Measurements from ENCODE around the gene XBP1.

XBP1 gene

DNA sequence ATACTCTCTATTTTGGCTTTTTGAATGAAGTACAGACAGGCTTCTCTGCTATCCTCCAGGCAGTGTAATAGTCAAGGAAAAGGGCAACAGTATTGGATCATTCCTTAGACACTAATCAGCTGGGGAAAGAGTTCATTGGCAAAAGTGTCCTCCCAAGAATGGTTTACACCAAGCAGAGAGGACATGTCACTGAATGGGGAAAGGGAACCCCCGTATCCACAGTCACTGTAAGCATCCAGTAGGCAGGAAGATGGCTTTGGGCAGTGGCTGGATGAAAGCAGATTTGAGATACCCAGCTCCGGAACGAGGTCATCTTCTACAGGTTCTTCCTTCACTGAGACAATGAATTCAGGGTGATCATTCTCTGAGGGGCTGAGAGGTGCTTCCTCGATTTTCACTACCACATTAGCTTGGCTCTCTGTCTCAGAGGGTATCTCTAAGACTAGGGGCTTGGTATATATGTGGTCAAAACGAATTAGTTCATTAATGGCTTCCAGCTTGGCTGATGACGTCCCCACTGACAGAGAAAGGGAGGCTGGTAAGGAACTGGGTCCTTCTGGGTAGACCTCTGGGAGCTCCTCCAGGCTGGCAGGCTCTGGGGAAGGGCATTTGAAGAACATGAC is 5.2 kb downstream of the XBP1 start:
- H3K4me3 ChIP-seq (ENCODE audit: low read depth, low read length) = no peak overlapping the region
- ChIA-PET POLR2A (no interaction called here), CTCF (interaction anchor here (0.7 to 4.9 kb wide), 3 partner anchors 16 to 195 kb away, joined by 3 to 21 read pairs (median 4); no protein-coding TSS in a partner anchor)
- DNase-seq (ENCODE audit: low read depth, low spot score) = no peak
- TF ChIP-seq, protein P1, sequence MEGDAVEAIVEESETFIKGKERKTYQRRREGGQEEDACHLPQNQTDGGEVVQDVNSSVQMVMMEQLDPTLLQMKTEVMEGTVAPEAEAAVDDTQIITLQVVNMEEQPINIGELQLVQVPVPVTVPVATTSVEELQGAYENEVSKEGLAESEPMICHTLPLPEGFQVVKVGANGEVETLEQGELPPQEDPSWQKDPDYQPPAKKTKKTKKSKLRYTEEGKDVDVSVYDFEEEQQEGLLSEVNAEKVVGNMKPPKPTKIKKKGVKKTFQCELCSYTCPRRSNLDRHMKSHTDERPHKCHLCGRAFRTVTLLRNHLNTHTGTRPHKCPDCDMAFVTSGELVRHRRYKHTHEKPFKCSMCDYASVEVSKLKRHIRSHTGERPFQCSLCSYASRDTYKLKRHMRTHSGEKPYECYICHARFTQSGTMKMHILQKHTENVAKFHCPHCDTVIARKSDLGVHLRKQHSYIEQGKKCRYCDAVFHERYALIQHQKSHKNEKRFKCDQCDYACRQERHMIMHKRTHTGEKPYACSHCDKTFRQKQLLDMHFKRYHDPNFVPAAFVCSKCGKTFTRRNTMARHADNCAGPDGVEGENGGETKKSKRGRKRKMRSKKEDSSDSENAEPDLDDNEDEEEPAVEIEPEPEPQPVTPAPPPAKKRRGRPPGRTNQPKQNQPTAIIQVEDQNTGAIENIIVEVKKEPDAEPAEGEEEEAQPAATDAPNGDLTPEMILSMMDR (IDR thresholded peaks at IDR 0.05; ENCODE audit: insufficient read depth, low read length, missing control alignments) = no peak

DNA sequence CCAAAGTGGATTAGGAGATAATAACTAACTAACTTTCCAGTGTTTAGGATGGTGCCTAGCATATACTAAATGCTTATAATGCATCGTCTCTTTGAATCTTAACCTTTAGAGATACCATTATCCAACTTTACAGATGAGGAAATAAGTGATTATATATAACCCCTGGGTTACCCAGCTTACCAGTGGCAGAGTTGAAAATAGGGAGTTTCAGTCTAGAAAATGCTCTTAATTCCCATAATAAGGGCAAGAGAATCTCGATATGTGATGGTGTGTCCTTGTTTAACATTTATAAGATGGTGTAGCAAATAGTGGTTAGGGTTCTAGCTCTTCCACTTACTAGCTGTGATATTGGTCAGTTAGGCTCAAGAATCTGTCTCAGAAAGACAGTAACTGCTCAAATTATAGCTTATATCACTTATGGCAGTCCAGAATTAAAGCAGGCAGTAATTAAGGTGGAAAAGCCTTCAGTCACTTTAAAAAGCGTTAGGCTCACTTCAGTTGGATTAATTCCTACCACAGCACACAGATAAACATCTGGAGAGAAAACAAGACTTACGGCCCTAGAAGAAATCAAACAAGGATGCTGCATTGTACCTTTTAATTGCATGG is 6.3 kb downstream of the XBP1 start:
- DNase-seq (ENCODE audit: low read depth, low spot score) = no peak
- H3K4me3 ChIP-seq (ENCODE audit: low read depth, low read length) = no peak overlapping the region
- ChIA-PET CTCF (interaction anchor here (1.2 to 4.9 kb wide), 2 partner anchors 35 to 194 kb away, joined by 4 to 21 read pairs; no protein-coding TSS in a partner anchor), POLR2A (no interaction called here)
- TF ChIP-seq, protein P1 (IDR thresholded peaks at IDR 0.05; ENCODE audit: insufficient read depth, low read length, missing control alignments) = no peak

DNA sequence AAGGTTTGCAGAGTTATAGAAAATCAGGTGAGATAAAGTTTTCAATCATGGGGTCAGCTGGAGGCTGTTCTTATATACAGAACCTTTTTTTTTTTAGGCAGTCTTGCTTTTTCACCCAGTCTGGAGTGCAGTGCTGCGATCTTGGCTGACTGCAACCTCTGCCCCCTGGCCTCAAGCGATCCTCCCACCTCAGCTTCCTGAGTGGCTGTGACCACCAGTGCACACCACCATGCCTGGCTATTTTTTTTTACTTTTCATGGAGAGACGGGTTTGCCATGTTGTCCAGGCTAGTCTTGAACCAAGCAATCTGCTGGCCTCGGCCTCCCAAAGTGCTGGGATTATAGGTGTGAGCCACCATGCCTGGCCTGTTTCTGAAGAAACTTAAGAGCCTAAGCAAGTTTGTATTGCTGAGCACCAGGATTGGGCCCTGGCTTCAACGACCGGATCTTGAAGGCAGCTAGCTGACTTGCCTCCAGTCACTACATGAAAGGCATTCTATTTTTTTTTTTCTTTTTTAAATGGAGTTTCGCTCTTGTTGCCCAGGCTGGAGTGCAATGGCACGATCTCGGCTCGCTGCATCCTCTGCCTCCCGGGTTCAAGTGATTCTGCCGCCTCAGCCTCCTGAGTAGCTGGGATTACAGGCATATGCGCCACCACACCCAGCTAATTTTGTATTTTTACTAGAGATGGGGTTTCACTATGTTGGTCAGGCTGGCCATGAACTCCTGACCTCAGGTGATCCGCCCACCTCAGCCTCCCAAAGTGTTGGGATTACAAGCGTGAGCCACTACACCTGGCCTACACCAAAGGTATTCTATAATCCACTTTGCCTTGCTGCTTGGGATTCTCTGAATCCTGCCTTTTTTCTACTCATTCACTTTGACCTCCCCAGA is 7.6 kb downstream of the XBP1 start:
- ChIA-PET POLR2A (interaction anchor here (0.6 kb wide), 1 partner anchor 90 kb away, joined by 3 read pairs; no protein-coding TSS in a partner anchor), CTCF (interaction anchor here (1.5 kb wide), 2 partner anchors 10 to 192 kb away, joined by 3 to 7 read pairs; no protein-coding TSS in a partner anchor)
- DNase-seq (ENCODE audit: low read depth, low spot score) = no peak
- H3K4me3 ChIP-seq (ENCODE audit: low read depth, low read length) = no peak overlapping the region
- TF ChIP-seq, protein P1 (IDR thresholded peaks at IDR 0.05; ENCODE audit: insufficient read depth, low read length, missing control alignments) = no peak

DNA sequence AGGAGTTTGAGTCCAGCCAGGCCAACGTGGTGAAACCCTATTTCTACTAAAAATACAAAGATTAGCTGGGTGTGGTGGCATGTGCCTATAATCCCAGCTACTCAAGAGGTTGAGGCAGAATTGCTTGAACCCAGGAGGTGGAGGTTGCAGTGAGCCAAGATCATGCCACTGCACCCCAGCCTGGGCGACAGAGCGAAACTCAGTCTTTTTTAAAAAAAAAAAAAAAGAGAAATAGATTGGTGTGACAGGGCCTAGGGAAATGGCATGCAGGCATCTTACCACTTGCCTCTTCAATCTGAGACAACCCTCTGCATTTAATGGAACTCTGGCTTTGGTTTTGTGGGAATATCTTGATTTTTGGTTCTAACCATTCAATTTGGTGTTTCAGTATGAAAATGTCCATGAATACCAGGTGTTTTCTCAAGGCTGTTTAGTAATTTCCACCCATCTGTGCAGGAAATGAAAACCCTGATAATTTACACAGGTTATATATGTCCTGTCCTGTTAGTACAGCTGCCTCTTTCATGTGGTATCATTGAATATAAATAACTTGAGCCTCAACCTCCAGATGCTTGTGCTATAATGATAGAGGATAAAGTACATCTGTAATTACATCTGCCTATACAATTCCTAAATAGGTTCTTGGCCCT is 8.4 kb downstream of the XBP1 start:
- ChIA-PET CTCF (interaction anchor here (1.5 to 1.9 kb wide), 3 partner anchors 11 to 191 kb away, joined by 3 to 7 read pairs (median 5); no protein-coding TSS in a partner anchor), POLR2A (interaction anchor here (0.6 to 1.8 kb wide), 4 partner anchors 8 to 191 kb away, joined by 3 to 7 read pairs (median 4); partner anchors contain the start of genes TTC28 and XBP1)
- TF ChIP-seq, protein P1 (IDR thresholded peaks at IDR 0.05; ENCODE audit: insufficient read depth, low read length, missing control alignments) = no peak
- H3K4me3 ChIP-seq (ENCODE audit: low read depth, low read length) = no peak overlapping the region
- DNase-seq (ENCODE audit: low read depth, low spot score) = no peak

DNA sequence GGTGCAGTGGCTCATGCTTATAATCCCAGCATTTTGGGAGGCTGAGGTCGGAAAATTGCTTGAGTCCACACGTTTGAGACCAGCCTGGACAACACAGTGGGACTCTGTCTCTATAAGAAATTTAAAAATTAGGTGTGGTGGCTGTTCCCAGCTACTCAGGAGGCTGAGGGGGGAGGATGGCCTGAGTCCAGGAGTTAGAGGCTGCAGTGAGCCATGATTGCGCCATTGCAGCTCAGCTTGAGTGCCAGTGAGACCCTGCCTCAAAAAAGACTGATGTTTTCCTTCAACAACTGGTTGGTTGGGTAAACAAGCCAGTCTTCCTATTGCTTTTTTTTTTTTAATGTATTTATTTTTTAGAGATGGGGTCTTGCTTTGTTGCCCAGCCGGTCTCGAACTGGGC is 9.2 kb downstream of the XBP1 start:
- ChIA-PET CTCF (interaction anchor here (1.5 to 1.9 kb wide), 3 partner anchors 8 to 191 kb away, joined by 3 to 7 read pairs (median 5); no protein-coding TSS in a partner anchor), POLR2A (interaction anchor here (0.6 to 1.8 kb wide), 4 partner anchors 9 to 191 kb away, joined by 3 to 7 read pairs (median 4); partner anchors contain the start of genes CCDC117, TTC28 and XBP1)
- H3K4me3 ChIP-seq (ENCODE audit: low read depth, low read length) = no peak overlapping the region
- TF ChIP-seq, protein P1 (IDR thresholded peaks at IDR 0.05; ENCODE audit: insufficient read depth, low read length, missing control alignments) = no peak
- no peak for DNase-seq (ENCODE audit: low read depth, low spot score)

All from AG04449 (cell line).